ENCODE results near the gene GET4.
"Not testable (repeated sequence)": the region's sequence is repeated elsewhere in the genome, so short reads cannot be mapped to it uniquely, and the experiment has no call there.

The GET4 gene

GRCh38 chr7:845731-846130, 30.6 kb upstream of the GET4 start:
- no peak for DNase-seq (ENCODE audit: low read depth, low spot score)

- DNase-seq (ENCODE audit: low read depth, low spot score) = not testable (repeated sequence)
These were observed 29.2 kb upstream of the GET4 start for GRCh38 chr7:846958-847650.

- DNase-seq (ENCODE audit: low read depth, low spot score) = not testable (repeated sequence)
These were observed 28.6 kb upstream of the GET4 start for GRCh38 chr7:847728-848127.

- no peak for DNase-seq (ENCODE audit: low read depth, low spot score)
These were observed 27.2 kb upstream of the GET4 start for GRCh38 chr7:849145-849544.

- no peak for DNase-seq (ENCODE audit: low read depth, low spot score)
These were observed 26.6 kb upstream of the GET4 start for GRCh38 chr7:849781-850180.

GRCh38 chr7:851204-851603, 25.1 kb upstream of the GET4 start:
- no peak for DNase-seq (ENCODE audit: low read depth, low spot score)

- DNase-seq (ENCODE audit: low read depth, low spot score) = no peak
These were observed 22.8 kb upstream of the GET4 start for GRCh38 chr7:853366-854117.

GRCh38 chr7:854118-854775, 22.1 kb upstream of the GET4 start:
- no peak for DNase-seq (ENCODE audit: low read depth, low spot score)

- no peak for DNase-seq (ENCODE audit: low read depth, low spot score)
These were observed 20.5 kb upstream of the GET4 start for GRCh38 chr7:855686-856369.

- DNase-seq (ENCODE audit: low read depth, low spot score) = no peak
These were observed 19.8 kb upstream of the GET4 start for GRCh38 chr7:856444-857095.

GRCh38 chr7:857661-858060, 18.7 kb upstream of the GET4 start:
- no peak for DNase-seq (ENCODE audit: low read depth, low spot score)

GRCh38 chr7:859359-860030, 16.9 kb upstream of the GET4 start:
- no peak for DNase-seq (ENCODE audit: low read depth, low spot score)

- DNase-seq (ENCODE audit: low read depth, low spot score) = no peak
These were observed 16.2 kb upstream of the GET4 start for GRCh38 chr7:860149-860548.

- DNase-seq (ENCODE audit: low read depth, low spot score) = no peak
These were observed 15.1 kb upstream of the GET4 start for GRCh38 chr7:861222-861621.

- no peak for DNase-seq (ENCODE audit: low read depth, low spot score)
These were observed 14.2 kb upstream of the GET4 start for GRCh38 chr7:862157-862556.

GRCh38 chr7:863106-863505, 13.2 kb upstream of the GET4 start:
- no peak for DNase-seq (ENCODE audit: low read depth, low spot score)

GRCh38 chr7:865921-866320, 10.4 kb upstream of the GET4 start:
- no peak for DNase-seq (ENCODE audit: low read depth, low spot score)

- peak; percentile 76 for DNase-seq (ENCODE audit: low read depth, low spot score)
These were observed 9.4 kb upstream of the GET4 start for GRCh38 chr7:867001-867405.

GRCh38 chr7:867406-868188, 8.8 kb upstream of the GET4 start:
- peak; percentile 86 for DNase-seq (ENCODE audit: low read depth, low spot score)

GRCh38 chr7:868189-868486, 8.2 kb upstream of the GET4 start:
- DNase-seq (ENCODE audit: low read depth, low spot score) = no peak

GRCh38 chr7:869348-869747, 7.0 kb upstream of the GET4 start:
- no peak for DNase-seq (ENCODE audit: low read depth, low spot score)

Measured in astrocyte of the hippocampus (primary cell).